ENCODE results near the gene MBD6.

GRCh38 chr12:57491393-57492280 lies 31.0 kb upstream of the MBD6 start:
- TF ChIP-seq CTCF (IDR thresholded peaks at IDR 0.05) (peak; percentile 19), EZH2phosphoT487 (IDR thresholded peaks at IDR 0.05) (no peak)

Data from neural progenitor cell (in vitro differentiated cells).